Body of pancreas (tissue), 4 donors: ENCODE data around the gene NR3C1.

ENCODE experiments used
- POLR2A ChIP-seq, 3 donors: fragments of 450-650 bp; IDR thresholded peaks; one replicate each; pipeline ENCODE4 v1.6.1; 2016; ENCODE audit warnings: antibody characterized with exemption in 3 of 3, mild to moderate bottlenecking in 2 of 3
- TF ChIP-seq, protein P1 (sequence below), 7 experiments: fragments of 450-650 bp in 4 of 7; fragments of 200-600 bp in 3 of 7; sonication (generic) in 3 of 7; IDR thresholded peaks; one replicate each; pipeline ENCODE4 v1.5.1; 2016 to 2019; ENCODE audit warnings: antibody characterized with exemption in 7 of 7

DNA sequence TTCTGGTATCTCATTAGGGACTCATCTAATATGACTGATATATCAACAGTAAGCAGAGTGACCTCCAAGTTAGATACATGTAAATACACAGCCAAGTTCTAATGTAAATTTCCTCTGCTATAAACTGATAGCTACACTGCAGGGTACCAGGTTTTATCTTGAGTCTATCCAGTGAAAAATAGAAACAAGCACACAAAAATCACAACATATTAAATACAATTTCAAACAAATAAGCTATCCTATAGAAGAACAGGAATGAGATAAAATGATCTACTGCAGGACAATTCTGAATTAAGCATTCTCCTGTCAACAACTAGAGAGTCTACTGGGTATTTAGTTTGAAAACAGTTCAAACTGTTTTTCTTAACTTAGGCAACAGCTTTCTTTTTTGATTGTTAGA, 42.7 kb downstream of the NR3C1 start:
- TF ChIP-seq, protein P1, sequence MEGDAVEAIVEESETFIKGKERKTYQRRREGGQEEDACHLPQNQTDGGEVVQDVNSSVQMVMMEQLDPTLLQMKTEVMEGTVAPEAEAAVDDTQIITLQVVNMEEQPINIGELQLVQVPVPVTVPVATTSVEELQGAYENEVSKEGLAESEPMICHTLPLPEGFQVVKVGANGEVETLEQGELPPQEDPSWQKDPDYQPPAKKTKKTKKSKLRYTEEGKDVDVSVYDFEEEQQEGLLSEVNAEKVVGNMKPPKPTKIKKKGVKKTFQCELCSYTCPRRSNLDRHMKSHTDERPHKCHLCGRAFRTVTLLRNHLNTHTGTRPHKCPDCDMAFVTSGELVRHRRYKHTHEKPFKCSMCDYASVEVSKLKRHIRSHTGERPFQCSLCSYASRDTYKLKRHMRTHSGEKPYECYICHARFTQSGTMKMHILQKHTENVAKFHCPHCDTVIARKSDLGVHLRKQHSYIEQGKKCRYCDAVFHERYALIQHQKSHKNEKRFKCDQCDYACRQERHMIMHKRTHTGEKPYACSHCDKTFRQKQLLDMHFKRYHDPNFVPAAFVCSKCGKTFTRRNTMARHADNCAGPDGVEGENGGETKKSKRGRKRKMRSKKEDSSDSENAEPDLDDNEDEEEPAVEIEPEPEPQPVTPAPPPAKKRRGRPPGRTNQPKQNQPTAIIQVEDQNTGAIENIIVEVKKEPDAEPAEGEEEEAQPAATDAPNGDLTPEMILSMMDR (IDR thresholded peaks at IDR 0.05), result no peak
- TF ChIP-seq POLR2A (IDR thresholded peaks at IDR 0.05), result no peak
